Ovary (tissue), 3 donors: ENCODE measurements around the gene SLC35G2.
"Not testable (repeated sequence)": the region's sequence is repeated elsewhere in the genome, so short reads cannot be mapped to it uniquely, and the experiment has no call there.

Source experiments
- CTCF ChIP-seq, 3 donors: fragments of 450-650 bp in 2 of 3; fragments of 200-600 bp in 1 of 3; IDR thresholded peaks; one replicate each; pipeline versions ENCODE4 v1.5.1 to v1.8.0; 2016 to 2022; ENCODE audit warnings: antibody characterized with exemption in 3 of 3, mild to moderate bottlenecking in 1 of 3
- POLR2A ChIP-seq: fragments of 450-650 bp; IDR thresholded peaks from one replicate; pipeline ENCODE4 v1.6.1; 2017; ENCODE audit warnings: antibody characterized with exemption, mild to moderate bottlenecking, moderate library complexity
- donor health status: DM: no; HTN: no; CAD: no.

DNA sequence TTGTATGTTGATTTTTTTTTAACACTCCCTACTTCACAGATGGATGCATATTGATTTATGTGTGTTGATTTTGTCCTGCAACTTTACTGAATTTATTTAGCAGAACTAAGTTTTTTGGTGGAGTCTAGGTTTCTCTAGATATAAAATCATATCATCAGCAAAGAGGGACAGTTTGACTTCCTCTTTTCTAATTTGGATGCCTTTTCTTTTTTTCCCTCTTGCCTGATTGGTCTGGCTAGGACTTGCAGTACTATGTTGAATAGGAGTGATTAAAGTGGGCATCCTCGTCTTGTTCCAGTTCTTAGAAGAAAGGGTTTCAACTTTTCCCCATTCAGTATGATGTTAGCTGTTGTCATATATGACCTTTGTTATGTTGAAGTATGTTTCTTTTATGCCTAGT is 81.8 kb downstream of the SLC35G2 start:
- not testable (repeated sequence) for TF ChIP-seq CTCF (IDR thresholded peaks at IDR 0.05); POLR2A
